DMS53 treated with DMSO at 0.1 percent for 48 hours (cell line): ENCODE results near the gene GASK1A.
"Not testable (repeated sequence)": the region's sequence is repeated elsewhere in the genome, so short reads cannot be mapped to it uniquely, and the experiment has no call there.

Source experiments
- DNase-seq: peaks from one replicate; lab custom pipeline; 2025; ENCODE audit not compliant: unreplicated experiment; lab: John Stamatoyannopoulos, UW

The GASK1A gene

DNA sequence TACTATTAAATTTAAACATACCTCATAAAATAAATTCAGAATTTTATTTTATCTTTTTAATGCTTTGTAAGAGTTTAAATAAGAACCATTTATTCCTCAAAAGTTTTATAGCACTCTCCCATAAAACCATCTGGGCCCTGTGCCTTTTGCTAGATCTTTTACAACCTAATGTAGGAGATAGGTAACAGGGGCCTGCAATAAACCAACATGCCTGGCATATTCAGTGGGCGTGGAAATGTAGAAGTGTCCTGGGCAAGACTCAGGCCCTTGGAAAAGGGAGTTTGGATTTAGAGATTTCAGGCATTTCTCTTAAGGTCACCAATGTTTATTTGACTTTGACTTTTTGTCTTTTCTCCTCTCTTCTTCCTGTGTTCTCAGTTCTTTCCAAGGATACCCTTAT is 80.3 kb downstream of the GASK1A start:
- no peak for DNase-seq

DNA sequence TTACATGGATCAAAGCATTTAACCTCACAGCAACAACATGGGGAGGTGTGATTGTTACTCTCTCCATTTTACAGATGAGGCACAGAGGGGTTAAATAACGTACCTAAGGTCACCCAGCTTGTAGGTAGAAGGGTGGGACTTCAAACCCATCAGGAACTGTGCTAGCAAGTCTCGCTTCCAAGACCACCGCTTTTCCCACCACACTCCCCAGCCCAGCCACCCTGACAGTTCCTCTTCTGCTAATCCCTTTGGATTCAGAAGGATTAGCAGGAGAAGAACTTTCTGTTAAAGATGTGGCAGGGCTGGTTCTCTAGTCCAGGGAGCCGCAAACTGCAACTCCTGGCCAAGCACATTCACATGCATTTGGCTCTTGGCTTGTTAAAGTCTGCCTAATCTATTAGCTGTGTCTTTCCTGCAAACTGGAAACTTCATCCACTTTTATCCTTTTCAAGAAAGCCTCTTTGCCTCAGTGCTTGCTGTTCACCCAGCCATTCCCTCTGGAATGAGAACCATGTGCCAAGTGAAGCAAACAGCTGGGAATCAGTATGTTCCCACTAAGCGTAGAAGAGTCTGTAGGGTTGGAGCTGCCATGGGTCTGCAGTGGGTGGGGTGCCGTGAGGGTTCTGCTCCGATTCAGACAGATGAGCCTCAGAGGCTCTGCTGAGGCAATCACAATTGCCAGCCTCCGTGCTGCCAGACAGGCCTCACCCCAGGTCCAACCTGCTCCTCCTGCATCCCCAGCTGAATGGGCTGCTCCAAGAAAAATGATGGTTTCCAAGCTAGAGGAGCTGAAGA is 82.2 kb downstream of the GASK1A start:
- no peak for DNase-seq

DNA sequence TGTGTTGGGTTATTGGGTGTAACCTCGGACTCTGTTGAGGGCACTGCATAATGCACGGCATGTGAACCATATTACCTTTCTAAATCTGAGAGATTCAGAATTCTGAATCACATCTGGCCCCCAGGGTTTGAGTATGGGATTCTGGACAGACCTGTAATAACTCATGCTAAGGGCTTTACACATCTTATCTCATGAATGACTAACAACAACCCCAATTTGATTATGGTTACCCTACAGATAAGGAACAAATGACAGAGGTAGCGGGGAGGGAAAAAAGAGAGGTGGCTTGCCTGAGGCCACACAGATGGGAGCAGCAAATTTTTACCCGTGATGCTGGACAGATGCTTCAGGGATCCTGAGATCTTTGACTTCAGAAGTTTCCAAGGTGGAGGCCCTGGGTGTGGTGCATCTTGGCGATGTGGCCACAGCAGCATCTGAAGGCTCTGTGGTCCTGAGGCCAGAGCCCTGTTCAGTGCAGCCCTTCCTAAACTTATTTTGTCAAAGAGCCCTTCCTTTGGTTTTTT is 83.0 kb downstream of the GASK1A start:
- no peak for DNase-seq

DNA sequence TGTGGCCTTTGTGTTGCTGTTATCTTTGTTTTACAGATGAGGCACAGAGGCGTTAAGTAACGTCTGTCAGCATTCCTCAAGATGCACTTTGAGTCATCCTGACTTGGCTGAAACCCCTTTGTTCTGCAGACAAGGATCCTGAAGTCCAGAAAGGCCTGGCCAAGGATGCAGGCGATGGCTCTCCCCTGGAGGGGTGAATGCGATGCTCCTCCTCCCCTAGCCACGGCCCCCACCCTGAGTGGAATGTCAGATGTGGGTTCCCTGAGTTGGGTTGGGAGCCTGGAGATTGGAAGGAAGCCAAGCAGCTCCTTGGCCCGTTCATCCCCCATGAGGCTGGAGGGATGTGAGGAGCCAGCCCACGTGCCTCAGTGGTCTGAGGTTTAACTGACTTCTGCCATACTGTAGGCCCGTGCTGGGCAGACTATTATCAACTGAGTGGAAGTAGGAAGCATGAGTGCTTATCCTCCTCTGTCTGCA is 83.5 kb downstream of the GASK1A start:
- DNase-seq, result no peak

DNA sequence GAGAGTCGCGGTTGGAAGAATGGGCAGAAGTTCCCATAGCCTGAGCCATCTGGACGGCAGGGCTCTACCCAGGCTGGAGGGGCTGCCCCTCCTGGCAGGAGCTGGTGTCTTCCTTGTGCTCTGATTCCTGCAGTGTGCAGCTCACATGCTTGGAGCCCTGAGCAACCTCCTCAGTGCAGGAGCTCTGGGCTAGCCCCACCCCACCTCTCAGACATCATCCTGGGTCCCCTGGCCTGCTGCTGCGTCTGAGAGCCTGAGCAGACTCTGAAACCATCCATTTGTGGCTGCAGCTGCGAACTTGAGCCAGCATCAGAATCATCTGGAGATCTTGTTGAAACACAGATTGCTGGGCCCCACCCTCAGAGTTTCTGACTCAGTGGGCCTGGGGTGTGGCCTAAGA is 84.0 kb downstream of the GASK1A start:
- DNase-seq, result no peak

DNA sequence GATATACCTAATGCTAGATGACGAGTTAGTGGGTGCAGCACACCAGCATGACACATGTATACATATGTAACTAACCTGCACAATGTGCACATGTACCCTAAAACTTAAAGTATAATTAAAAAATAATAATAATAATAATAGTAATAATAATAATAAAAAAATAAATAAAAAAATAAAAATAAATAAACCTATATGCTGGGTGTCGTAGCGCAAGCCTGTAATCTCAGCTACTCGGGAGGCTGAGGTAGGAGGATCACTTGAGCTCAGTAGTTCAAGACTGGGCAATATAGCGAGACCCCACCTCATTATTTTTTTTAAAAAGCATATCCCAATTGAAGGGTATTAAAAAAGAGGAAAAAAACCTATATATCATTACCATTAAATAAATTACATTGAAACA is 91.6 kb downstream of the GASK1A start:
- DNase-seq, result not testable (repeated sequence)

DNA sequence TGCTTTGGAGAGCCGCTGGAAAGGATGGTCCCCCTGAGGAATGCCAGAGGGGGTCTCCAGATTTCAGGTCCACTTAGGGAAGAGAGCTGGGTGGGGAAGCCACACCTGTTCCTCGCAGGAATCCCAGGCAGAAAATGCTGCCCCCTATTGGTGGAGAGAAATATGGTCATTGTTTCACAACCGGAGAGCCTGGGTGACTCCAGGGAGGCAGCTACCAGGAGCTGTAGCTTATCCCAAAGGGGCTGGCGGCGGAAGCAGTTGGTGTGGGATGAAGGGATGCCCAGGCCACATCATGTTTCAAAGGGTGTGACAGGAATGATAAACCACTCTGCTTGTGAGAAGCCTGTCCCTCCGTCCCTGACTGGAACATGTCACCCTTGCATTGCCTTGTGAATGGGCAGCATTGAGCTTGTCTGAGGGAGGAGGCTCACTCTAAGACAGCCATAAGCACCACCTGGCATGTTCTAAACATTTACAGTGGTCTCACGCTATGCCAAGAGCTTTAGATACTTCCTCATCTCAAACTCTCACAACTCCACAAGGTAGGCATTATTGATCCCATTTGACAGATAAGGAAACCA is 92.3 kb downstream of the GASK1A start:
- DNase-seq, result no peak

DNA sequence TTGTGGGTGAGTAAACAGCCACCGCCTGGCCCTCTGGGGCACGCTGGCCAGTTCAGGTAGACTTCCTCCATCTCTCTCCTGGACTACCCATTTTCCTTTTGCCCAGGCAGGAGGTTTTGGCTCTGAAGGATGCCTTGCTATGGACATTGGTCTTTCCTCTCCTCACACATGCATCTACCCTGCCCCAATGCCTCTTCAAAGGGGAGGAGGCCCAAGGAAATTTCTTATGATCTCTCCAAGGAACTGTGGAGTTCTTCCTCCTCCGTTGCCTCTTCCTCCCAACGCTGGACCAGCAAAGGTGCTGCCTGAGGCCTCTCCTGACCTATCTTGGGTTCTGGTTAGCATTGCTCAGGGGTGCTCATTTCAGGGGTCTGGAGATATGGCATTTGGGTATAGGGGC is 93.2 kb downstream of the GASK1A start:
- no peak for DNase-seq

DNA sequence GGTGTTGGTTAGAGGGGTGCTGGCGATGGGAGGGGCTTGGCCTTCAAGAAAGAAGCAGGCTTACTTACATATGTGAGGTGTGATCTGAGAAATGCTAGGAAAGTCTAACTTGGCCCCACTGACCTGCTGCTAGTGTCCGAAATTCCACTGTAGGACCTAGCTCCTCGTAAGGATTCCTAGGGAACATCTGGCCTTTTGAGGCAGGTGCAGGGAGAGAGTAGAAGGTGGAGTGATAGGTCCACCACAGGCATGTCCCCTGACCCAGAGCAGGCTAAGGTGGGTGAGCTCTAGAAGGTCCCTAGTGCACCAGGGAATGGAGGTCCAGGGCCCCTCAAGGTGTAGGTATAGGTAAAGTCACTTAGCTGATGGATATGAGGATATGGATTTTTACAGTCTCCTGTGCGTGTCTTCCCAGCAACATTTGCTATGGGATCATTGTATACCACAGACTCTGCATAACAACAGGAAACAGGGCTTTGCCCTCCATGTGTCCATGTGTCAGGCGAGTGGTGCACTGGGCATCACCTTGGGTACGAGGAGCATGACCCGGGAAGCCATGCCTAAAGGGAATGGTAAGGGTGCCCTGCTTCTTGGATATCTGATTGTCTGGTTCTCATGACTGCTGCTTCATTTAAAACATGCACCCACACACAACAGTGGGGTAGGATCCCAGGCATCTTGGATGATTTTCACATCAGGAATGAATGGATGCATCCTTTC is 94.2 kb downstream of the GASK1A start:
- DNase-seq, result no peak

DNA sequence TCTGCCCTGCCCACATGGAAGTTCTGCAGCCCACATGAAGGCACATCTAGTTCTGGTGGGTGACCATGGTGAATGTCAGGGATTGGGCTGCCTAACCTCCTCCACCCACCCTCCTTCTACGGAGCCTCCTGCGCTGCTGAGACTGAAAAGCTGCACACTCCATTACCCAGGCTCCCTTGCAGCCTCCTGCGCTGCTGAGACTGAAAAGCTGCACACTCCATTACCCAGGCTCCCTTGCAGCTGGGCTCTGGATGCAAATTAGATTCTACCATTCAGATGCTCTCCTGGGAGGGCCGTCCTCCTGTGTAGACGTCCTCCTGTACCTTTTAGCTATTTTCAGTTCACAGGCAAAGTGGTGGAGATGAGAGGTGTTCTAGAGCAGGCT is 94.7 kb downstream of the GASK1A start:
- no peak for DNase-seq

DNA sequence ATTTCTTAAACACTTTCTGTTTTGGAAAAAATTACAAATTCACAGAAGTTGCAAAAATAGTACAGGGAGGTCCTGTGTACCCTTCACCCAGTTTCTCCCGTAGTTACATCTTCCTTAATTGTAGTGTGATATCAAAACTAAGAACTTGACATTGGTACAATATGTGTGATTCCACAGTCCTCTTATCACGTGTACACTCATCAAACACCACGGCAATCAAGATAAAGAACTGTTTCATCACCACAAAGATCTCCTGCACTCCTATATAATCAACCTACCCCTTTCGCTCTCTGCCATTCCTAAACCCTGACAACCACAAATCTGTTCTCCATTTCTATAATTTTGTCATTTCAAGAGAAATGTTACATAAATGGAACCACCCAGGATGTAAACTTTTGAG is 95.4 kb downstream of the GASK1A start:
- DNase-seq, result no peak

DNA sequence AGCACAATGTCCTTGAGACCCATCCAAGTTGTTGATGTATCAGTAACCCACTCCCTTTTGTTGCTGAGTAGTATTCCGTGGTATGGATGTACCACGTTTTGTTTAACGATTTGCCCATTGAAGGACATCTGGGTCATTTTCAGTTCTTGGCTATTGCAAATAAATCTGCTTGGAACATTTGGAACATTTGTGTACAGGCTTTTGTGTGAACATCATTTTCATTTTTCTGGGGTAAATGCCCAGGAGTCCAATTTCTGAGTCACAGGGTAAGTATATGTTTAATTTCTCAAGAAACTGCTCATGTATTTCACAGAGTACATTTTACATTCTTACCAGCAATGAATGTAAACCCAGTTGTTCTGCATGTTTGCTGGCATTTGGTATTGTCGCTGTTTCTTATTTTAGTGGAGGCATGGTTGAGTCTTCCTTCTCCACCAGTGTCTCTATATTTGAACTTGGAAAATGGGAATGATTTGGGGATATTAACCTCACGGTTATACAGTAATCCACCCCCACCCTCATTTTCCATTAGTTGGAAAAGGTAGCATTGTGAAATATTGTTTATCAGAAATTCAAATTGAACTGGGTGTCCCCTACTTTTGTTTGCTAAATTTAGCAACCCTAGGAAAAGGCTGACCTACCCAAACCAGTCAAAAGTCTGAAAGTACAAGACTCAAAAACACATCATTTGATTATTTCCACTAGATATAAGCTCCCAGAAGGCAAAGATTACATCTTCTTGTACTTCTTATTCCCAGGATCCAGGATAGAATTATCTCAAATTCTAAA is 96.0 kb downstream of the GASK1A start:
- DNase-seq, result no peak

DNA sequence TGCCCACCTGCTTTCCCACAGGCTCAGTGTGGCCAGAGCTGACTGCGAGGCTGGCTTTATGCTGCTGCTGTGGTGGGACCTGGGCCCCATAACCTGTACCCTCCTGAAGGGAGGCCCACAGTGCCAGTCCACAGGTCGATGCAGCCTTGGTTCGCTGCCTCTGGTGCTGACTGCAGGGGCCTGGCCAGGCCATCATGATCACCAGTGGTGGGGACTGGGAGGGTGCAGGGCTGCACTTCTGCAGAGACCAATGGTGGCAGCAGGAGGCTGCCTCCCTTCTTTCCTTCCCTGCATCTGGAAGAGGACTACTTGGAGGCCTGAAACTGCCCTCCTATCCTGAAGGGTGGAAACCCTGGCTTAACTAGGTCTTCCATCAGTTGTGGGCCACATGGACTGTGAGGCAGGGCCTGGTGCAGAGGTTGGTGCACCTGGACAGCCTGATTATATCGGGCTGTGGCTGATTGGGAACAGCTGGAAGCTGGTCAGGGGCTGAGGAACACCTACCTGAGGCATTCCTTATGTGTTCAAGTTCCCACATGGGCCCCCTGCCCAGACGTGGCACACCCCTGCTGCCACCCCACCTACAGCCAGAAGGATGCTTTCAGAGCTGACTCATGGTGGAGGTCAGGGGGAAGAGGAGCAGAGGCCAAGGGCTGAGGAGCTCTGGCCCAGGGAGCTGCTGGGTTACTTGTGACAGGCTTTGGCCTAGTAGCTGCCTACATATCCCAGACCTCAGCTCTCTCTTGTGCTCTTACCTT is 97.0 kb downstream of the GASK1A start:
- no peak for DNase-seq

DNA sequence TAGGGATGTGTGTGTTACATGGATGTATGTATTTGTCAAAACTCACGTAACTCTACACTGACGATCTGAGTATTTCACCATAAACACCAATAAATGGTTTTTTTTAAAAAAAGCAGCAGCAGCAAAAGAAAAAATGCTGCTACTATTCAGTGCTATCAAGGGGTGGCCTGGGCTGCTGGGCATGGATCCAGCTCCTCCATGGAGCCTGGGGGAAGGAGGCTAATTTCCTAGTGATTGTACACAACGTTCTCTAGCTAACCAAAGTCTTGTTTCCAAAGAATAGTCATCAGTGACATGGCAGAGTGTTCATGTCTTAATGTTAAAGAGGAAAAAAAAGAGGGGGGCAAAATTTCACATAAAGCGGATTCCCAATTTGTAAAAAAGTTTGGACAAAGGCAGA is 97.7 kb downstream of the GASK1A start:
- DNase-seq, result no peak

DNA sequence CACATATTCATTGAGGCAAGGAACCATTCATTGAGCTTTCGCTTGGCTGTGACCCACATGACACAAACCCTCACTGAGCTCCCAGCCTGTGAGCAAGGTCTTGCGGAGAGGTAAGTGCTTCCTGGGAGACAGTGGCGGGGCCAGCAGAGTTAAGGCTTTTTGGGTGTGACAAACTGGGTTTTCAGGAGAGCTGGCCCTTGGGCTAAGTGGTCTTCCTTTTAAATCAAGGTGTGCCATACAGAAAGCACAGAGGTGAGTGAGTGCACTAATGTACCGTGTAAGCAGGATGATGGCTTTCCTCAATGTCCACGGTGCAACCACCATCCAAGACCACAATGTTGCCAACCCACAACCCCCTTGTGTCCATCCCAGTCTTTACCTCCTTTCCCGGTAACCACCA is 98.2 kb downstream of the GASK1A start:
- no peak for DNase-seq

DNA sequence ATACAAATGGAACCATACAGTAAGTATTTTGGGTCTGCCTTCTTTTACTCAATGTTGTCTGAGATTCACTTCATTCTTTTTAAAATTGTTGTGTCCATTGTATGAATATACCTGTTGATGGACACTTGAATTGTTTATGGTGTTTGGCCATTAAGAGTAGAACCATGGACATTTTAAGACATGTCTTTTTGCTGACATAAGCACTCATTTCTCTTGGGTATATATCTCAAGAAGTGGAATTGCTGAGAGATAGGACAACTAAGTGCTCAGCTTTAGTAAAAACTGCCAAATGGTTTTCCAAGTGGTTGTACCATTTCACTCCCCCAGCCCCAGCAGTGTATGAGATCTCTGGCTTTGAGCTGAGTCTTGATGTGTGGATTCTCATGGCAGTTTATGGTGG is 98.6 kb downstream of the GASK1A start:
- no peak for DNase-seq

DNA sequence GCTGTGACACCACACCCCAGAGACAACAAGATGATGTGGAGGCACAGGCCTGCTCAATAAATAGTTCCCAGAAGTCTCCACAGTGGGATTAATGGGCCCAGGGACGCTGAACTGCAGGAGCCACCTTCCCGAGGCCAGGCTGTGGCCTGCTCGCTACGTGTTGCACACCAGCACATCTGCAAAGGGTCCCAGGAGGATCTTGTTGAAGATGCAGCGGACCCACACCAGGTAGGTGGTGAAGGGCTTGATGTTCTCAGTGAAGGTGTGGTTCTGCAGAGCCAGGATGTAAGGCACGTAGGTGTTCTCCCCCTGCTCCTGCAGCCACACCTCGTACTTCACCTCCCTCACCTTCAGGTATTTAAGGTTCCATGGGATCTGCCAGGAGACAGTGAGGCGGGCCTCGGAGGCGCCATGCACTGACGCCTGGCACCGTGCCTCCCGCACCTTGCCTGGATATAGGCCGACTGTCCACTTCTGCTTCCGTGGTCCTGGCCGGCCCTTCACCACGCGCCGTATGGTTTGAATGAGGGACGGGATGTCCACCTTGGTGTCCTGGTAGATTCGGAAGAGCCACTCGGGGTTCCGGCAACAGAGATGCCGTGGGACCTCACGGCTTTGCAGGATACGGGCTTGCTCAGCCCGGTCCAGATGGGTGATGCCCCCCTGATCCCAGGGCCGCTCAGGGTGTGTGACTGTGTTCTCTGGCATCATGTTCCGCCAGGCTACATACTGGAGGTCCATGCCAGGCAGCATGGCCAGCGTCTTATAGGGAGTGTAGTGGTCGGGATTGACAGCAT is 100.6 kb downstream of the GASK1A start:
- DNase-seq, result no peak

DNA sequence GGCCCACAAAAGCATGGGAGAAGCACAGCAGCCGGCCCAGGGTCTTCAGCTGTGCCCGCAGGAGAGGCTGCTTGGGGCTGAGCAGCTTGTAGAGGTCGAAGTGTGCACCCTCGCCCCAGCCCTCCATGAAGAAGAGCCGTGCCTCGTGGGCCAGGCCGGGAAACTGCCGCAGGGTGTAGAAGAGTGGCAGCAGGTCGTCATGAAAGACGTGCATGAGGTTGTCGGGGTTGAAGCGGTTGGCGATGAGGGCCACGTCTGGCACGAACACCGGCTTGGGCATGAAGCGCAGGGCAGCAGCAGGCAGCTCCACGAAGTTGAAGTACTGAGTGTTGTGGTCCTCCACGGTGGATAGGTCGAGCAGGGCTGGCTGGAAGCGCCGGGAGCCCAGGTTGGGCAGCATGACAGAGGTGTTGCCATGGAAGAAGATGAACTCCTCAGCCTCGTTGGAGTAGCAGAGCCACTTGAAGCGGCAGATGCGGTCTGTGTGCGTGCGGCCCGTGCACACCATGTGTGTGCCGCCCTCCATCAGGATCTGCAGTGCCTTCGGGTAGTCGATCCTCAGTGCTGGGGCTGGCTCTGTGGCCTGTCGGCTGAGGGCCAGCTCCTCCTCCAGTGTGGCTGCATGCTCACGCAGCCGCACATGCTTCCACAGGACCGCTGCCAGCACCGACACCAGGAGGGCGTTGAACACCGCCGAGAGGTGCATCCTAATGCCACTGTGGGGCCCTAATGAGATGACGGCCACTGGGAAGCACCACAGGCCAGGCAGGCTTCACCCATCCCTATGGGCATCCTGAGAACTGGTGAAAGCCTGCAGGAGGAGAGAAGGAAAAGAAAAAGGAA is 101.8 kb downstream of the GASK1A start:
- no peak for DNase-seq

DNA sequence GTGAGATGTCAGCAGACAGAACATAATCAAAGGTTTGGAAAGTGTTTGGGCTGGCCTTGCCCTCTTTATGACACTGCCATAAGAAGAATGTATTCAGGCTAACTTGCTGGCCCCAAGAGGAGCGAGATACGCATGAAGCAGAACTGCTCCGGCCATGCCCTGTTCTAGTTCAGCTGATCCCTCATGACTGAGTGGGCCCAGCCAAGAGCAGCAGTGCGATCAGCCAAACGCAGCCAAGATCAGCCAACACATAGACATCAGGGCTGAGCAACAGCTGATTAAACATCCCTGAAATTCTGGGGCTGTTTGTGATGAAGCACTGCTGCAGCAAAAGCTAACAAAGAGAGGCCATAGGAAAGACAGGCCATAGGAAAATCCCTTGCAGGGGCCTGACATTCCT is 102.7 kb downstream of the GASK1A start:
- DNase-seq, result no peak
